ENCODE data around the gene GOPC.

Gene GOPC

DNA sequence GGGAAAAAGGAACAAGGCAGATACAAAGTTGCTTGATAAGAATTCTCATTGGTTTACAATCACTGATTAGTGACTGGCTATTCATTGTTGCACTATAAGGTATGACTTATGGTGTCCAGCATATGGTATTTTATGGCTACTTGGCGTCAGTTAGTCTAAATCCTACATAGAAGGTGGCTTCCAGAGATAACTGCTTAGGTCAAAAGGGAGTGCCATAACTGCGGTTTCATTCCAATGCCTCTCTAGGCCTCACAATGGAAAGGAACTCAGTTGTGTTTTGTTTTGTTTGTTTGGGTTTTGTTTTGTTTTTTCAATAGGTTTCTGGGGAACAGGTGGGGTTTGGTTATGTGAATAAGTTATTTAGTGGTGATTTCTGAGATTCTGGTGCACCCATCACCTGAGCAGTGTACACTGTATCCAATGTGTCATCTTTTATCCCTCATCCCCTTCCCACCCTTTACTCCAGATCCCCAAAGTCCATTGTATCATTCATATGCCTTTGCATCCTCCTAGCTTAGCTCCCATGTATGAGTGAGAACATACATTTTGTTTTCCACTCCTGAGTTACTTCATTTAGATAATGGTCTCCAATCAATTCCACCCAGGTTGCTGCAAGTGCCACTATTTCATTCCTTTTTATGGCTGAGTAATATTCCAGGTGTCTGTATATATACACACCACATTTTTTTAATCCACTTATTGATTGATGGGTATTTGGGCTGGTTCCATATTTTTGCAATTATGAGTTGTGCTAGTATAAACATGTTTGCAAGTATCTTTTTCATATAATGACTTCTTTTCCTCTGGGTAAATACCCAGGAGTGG lies 7.0 kb downstream of the GOPC start:
- no peak for DNase-seq (ENCODE audit: low spot score)

DNA sequence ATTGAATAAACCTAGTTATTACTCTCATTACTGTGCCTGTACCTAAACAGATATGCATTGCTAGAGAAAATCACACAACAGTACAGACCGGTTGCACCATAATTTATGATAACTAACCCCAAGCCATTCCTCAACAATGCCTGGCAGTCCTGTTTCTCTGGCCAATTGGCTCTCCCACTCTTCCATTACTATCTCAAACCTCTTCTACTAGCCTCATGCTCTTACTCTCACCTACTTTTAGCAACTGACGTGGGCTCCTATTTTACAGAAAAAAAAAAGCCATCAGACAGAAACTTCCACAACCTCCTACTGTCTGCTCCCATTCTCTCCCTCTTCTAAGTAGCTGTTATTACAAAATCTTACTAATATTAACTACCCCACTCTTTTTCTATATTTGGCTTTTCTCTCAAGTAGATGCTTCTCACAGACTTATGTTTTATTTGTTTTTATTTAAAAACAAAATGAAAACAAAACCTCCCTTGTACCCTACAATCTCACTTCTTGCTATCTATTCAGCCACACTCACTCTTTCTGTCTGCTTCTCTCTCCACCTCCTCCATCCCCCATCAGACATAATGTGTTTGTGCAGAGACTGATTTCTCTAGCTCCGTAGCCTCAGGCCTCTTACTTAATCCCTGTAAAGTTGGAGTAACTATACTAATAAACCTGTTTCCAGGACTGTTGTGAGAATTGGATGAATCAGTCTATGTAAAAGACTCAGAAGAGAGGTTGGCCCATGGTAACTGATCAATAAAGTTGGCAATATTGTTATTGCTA lies 9.1 kb downstream of the GOPC start:
- DNase-seq (ENCODE audit: low spot score) = no peak

- no peak for DNase-seq (ENCODE audit: low spot score)
These were observed 10.9 kb downstream of the GOPC start for GRCh38 chr6:117591405-117591804.

GRCh38 chr6:117590447-117590846 lies 11.9 kb downstream of the GOPC start:
- DNase-seq (ENCODE audit: low spot score) = no peak

GRCh38 chr6:117585647-117586046 lies 16.7 kb downstream of the GOPC start:
- no peak for DNase-seq (ENCODE audit: low spot score)

GRCh38 chr6:117574198-117574597 lies 28.1 kb downstream of the GOPC start:
- no peak for DNase-seq (ENCODE audit: low spot score)

DNA sequence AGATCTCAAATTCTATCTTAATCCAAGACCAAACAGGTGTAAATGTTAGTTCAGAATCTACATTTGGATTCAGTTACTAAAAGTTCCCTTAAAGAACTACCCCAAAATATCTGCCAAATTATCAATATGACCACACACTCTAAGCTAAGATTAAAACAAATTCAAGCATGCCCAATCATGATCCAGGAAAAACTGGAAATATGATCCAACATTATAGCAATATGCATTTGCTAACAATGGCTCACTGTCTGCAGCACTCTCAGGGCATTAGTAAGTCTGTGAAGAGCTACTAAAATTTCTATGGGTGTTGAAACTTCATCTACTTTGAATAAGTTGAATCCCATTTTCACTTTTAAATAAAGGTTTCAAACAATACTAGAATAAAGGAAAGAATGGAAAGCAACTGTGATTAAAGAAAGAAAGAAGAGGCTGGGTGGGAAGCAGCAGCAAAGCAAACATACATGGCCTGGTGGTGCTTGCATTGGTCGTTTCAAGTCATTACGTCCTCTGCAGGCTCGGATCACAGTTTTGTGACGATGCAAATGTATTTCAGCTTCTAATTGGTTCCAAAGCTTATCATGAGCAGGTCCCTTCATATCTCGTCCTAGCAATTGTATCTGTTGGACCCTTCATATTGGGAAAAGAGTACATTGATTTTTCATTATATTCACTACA lies 29.2 kb downstream of the GOPC start:
- DNase-seq (ENCODE audit: low spot score) = no peak

GRCh38 chr6:117568831-117569410 lies 33.4 kb downstream of the GOPC start:
- DNase-seq (ENCODE audit: low spot score) = no peak

GRCh38 chr6:117568247-117568646 lies 34.1 kb downstream of the GOPC start:
- DNase-seq (ENCODE audit: low spot score) = no peak

GRCh38 chr6:117564681-117565080 lies 37.6 kb downstream of the GOPC start:
- no peak for DNase-seq (ENCODE audit: low spot score)

DNA sequence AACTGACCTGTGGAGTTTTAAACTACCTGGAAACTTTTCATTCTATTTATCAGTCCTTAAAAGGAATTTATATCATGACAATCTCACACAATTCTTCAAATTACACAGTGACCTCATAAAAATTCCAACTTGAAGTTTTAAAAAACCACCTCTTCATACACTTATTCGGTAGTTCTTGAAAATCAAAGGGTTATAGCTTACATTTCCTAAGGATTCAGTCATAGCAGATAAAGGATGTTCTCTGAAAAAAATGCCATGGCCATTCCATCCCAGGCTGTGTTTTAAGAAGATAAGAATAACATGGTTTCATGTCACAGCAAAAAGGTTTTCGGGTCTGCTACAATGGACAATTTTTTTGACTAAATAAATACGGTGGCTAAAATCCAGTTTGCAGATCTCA lies 41.2 kb downstream of the GOPC start:
- no peak for DNase-seq (ENCODE audit: low spot score)

DNA sequence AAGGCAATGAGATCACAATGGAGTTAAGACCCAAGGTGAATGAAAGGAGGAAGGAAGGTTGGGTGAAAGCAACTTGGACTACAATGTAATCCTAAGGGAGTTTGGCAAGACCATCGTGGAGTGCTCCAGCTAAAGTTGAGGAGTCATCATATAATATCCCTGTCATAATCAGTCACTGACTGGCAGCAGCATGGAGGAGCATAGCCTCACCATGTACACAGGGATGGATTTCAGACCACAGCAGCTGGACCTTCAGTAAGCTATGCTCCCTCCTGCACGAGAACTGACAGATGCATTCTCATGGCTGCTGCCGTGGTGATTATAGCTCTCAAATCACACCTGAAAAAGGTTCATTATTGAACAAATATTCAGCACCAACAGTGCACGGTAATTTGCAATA lies 43.0 kb downstream of the GOPC start:
- peak; percentile 11 for DNase-seq (ENCODE audit: low spot score)

- no peak for DNase-seq (ENCODE audit: low spot score)
These were observed 43.5 kb downstream of the GOPC start for GRCh38 chr6:117558818-117559217.

DNA sequence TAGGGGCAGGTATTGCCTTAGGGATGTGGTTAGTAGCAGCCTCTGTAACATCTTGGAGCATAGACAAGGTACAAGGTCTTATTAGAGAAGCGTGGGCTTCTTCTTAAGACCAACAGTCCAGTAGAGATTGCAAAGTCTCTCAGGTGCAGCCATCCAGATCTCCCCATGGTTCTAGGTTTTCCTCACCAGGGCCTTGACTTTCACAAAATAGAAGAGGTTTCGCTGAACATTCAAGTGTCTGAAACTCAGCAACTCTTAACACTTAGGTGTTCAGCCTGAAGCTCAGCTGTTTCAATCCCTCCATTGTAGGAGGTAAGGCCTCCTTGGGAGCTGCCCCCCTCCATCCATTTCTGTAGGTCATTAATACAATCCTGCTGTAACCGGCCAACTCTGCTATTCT lies 44.4 kb downstream of the GOPC start:
- no peak for DNase-seq (ENCODE audit: low spot score)

DNA sequence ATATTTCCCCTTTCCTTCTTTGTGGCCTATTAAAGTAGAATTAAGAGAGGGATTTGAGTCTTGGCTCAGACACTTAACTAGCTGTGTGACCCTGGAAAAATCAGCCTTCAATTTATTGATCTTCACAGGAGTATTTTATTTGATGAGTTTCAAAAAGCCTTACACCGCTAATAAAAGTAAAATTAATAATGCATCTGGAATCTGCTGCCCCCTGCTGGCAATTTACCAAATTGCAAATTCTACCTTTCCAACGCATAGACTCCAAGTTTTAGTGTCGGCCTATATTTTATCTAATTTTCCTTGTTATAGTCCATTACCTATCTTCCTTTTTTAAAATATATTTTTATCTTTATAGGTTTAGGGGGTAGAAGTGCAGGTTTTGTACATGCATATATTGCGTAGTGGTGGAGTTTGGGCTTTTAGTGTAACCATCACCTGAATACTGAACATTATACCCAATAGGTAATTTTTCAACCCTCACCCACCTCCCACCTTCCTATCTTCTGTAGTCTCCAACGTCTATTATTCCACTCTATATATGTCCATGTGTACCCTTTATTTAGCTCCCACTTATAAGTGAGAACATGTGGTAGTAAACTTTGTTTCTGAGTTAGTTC lies 46.3 kb downstream of the GOPC start:
- peak; percentile 8 for DNase-seq (ENCODE audit: low spot score)

DNA sequence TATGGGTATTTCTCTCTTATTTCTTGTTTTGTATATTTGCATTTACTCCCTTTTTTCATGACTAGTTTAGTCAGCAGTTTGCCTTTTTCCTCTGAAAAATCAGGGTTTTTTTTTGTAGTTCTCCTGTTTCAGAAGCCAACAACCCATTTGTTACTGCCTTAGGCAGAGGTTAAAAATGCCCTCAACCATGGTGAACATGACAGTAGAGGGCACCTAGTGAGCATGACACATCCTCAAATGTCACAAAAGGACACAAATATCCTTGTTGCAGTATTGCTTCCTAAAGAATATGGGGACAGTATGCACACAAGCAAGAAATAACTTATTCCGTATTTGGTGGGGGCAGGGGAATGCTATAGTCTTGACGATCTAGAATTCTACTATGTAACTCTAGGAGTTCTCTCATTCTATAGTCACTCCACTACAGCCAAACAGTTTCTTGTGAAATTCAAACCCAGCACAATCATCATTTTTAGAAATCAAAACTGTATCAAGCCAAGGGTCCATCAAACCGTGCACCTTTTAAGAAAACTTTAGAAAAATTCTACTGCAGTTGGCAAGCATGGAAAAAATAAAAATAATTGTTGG lies 47.0 kb downstream of the GOPC start:
- peak; percentile 11 for DNase-seq (ENCODE audit: low spot score)

DNA sequence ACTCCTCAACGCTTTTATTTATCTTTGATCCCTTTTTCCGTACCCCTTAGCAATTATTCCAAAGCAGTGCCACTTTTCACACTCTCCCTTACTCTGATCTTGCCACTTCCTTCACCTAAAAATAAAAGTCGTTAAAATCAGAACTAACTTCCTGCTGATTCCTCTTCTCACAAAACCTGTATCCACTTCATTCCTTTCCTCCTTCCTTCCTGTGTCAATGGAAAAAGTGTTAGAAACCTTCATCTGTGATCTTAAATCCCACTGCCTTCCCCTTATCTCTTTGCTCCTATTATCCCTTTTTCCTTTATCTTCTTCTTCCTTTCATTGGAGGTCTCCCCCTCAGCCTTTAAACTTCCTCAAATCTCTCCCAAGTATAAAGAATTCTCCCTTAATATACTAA lies 49.2 kb downstream of the GOPC start:
- DNase-seq (ENCODE audit: low spot score) = no peak

DNA sequence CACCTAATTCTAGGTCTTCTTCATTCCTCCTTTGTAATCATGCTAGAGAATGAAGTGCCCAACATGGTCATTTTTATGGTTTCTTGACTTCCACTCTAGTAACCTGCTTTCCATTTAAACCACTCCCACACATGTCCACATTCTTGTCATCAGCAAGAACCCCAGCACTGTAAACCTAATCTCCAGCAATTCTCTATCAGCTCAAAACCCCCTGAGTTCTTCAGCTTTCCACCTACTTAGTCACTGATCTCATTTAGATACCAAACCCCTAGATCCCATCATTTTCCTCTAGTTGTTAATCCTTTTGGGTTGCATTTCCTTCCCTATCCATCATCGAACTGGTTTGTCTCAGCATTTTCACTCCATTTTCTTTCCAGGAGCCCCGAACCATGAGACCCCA lies 49.7 kb downstream of the GOPC start:
- no peak for DNase-seq (ENCODE audit: low spot score)

DNA sequence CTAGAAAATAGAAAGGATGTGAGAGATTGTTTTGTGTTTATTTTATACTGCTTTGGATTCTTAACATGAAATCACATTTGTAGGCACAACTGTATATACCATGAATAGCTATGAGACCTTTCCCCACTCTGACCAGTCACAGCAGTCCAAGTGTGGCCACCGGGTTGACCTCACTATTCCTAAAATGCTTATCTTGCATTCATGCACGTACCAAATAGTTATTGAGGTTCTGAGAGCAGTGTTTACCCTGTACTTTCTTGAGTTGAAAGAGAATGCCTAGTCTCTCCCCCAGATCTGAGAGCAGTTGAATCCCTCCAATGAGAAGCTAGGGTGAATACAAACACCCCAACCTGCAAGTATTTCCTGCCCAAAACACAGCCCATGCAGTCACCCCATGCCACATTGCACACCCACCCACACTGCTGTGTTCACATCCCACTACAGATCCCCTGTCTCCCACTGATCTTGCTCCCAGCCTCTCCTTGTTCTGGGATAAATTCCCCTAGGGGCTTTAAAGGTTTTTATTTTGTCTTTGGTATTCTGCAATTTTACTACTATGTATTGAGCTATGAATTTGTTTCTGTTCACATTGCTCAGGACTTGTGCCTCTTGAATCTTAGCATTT lies 51.6 kb downstream of the GOPC start:
- no peak for DNase-seq (ENCODE audit: low spot score)

GRCh38 chr6:117550078-117550600 lies 52.2 kb downstream of the GOPC start:
- no peak for DNase-seq (ENCODE audit: low spot score)

GRCh38 chr6:117549611-117550010 lies 52.7 kb downstream of the GOPC start:
- DNase-seq (ENCODE audit: low spot score) = no peak
